GM21529 (cell line): Measurements from ENCODE around the gene ZNF365.
"Not testable (repeated sequence)": the region's sequence is repeated elsewhere in the genome, so short reads cannot be mapped to it uniquely, and the experiment has no call there.

Experiments used
- ATAC-seq: cut with Tn5 transposase; IDR thresholded peaks from one replicate; pipeline ENCODE4 v1.9.1; 2021; ENCODE audit not compliant: unreplicated experiment

ZNF365 gene

GRCh38 chr10:62377026-62377415 lies 2.9 kb downstream of the ZNF365 start:
- ATAC-seq = no peak

- ATAC-seq = no peak
Observed at GRCh38 chr10:62377966-62378365, 3.8 kb downstream of the ZNF365 start.

GRCh38 chr10:62378877-62379276 lies 4.7 kb downstream of the ZNF365 start:
- ATAC-seq = not testable (repeated sequence)

GRCh38 chr10:62379394-62379793 lies 5.2 kb downstream of the ZNF365 start:
- no peak for ATAC-seq

GRCh38 chr10:62380016-62380415 lies 5.8 kb downstream of the ZNF365 start:
- ATAC-seq = no peak

GRCh38 chr10:62381385-62382102 lies 7.4 kb downstream of the ZNF365 start:
- ATAC-seq = no peak

GRCh38 chr10:62382831-62383230 lies 8.7 kb downstream of the ZNF365 start:
- no peak for ATAC-seq

GRCh38 chr10:62384057-62384446 lies 9.9 kb downstream of the ZNF365 start:
- no peak for ATAC-seq

GRCh38 chr10:62384447-62385081 lies 10.4 kb downstream of the ZNF365 start:
- ATAC-seq = no peak

- no peak for ATAC-seq
Observed at GRCh38 chr10:62386356-62387320, 12.5 kb downstream of the ZNF365 start.

- no peak for ATAC-seq
Observed at GRCh38 chr10:62388328-62388727, 14.2 kb downstream of the ZNF365 start.

- ATAC-seq = no peak
Observed at GRCh38 chr10:62390497-62391176, 16.5 kb downstream of the ZNF365 start.

GRCh38 chr10:62393237-62393636 lies 19.1 kb downstream of the ZNF365 start:
- no peak for ATAC-seq

- ATAC-seq = no peak
Observed at GRCh38 chr10:62394556-62395018, 20.4 kb downstream of the ZNF365 start.

- ATAC-seq = no peak
Observed at GRCh38 chr10:62395892-62396291, 21.7 kb downstream of the ZNF365 start.

- no peak for ATAC-seq
Observed at GRCh38 chr10:62396864-62397263, 22.7 kb downstream of the ZNF365 start.

GRCh38 chr10:62399211-62399610 lies 25.0 kb downstream of the ZNF365 start:
- no peak for ATAC-seq

- no peak for ATAC-seq
Observed at GRCh38 chr10:62402508-62402907, 28.3 kb downstream of the ZNF365 start.

- ATAC-seq = not testable (repeated sequence)
Observed at GRCh38 chr10:62410528-62410927, 36.4 kb downstream of the ZNF365 start.

- ATAC-seq = not testable (repeated sequence)
Observed at GRCh38 chr10:62410934-62411333, 36.8 kb downstream of the ZNF365 start.

- no peak for ATAC-seq
Observed at GRCh38 chr10:62413048-62413447, 38.9 kb downstream of the ZNF365 start.
